GM23338 (cell line): Measurements from ENCODE around the gene ACO2. TPM values are rescaled to one million over a fixed set of nuclear protein-coding genes. Genes with fewer than 3 reads are reported as not detected.

Experiments
- ATAC-seq: fragments of 200-7000 bp; cut with Tn5 transposase; 3 replicates; pipeline ENCODE4 v1.9.1; 2020
- DNase-seq: peaks from one replicate; pipeline ENCODE4 v3.0.0-alpha.2; 2015; ENCODE audit warnings: low spot score
- H2AFZ ChIP-seq: fragments of 200-600 bp; sonication (generic); 2 replicates; pipeline ENCODE4 v1.8.0; 2016; ENCODE audit warnings: antibody characterized with exemption, mild to moderate bottlenecking, moderate library complexity
- H3F3A ChIP-seq: fragments of 200-600 bp; sonication (generic); replicated peaks from 2 replicates; pipeline ENCODE4 v1.8.0; 2017; ENCODE audit warnings: antibody characterized with exemption, mixed run types, low read depth
- H3K27ac ChIP-seq: fragments of 200-600 bp; sonication (generic); 2 replicates; pipeline ENCODE4 v1.6.1; 2016; ENCODE audit warnings: low read depth
- H3K27me3 ChIP-seq: fragments of 200-600 bp; sonication (generic); 2 replicates; pipeline ENCODE4 v1.8.0; 2016; ENCODE audit warnings: mild to moderate bottlenecking, mixed run types, moderate library complexity; ENCODE audit not compliant: insufficient read depth
- H3K36me3 ChIP-seq: fragments of 200-600 bp; sonication (generic); 2 replicates; pipeline ENCODE4 v1.8.0; 2016; ENCODE audit warnings: mild to moderate bottlenecking; ENCODE audit not compliant: insufficient read depth
- H3K4me1 ChIP-seq: fragments of 200-600 bp; sonication (generic); 2 replicates; pipeline ENCODE4 v1.8.0; 2016; ENCODE audit warnings: mild to moderate bottlenecking, moderate library complexity; ENCODE audit not compliant: insufficient read depth
- H3K4me2 ChIP-seq: fragments of 200-600 bp; sonication (generic); 2 replicates; pipeline ENCODE4 v1.7.1; 2017; ENCODE audit warnings: mixed run types
- H3K4me3 ChIP-seq: fragments of 200-600 bp; sonication (generic); 2 replicates; pipeline ENCODE4 v1.6.1; 2016; ENCODE audit warnings: mixed run types
- H3K79me2 ChIP-seq: fragments of 200-600 bp; sonication (generic); replicated peaks from 2 replicates; pipeline ENCODE4 v1.8.0; 2017; ENCODE audit warnings: mild to moderate bottlenecking; ENCODE audit not compliant: insufficient read depth
- H3K9me2 ChIP-seq: fragments of 200-600 bp; sonication (generic); 2 replicates; pipeline ENCODE4 v1.8.0; 2017; ENCODE audit not compliant: insufficient read depth
- H4K20me1 ChIP-seq: fragments of 200-600 bp; sonication (generic); replicated peaks from 2 replicates; pipeline ENCODE4 v1.8.0; 2017; ENCODE audit warnings: mild to moderate bottlenecking; ENCODE audit not compliant: insufficient read depth
- H3K27ac Mint-ChIP-seq: 2 replicates; pipeline ENCODE4 v1.8.0; 2020; ENCODE audit warnings: inconsistent platforms, mild to moderate bottlenecking, moderate library complexity, mixed read lengths
- H3K27me3 Mint-ChIP-seq: 3 replicates; pipeline ENCODE4 v1.8.0; 2022; ENCODE audit warnings: low read depth, mild to moderate bottlenecking, moderate library complexity, mixed read lengths, inconsistent platforms; ENCODE audit not compliant: insufficient read depth, poor library complexity
- H3K36me3 Mint-ChIP-seq: 3 replicates; pipeline ENCODE4 v1.8.0; 2021; ENCODE audit warnings: low read depth, mild to moderate bottlenecking, inconsistent platforms, moderate library complexity, mixed read lengths
- H3K4me1 Mint-ChIP-seq: 3 replicates; pipeline ENCODE4 v1.8.0; 2020; ENCODE audit warnings: mild to moderate bottlenecking, inconsistent platforms, mixed read lengths
- H3K4me3 Mint-ChIP-seq: 3 replicates; pipeline ENCODE4 v1.8.0; 2021; ENCODE audit warnings: moderate library complexity, mild to moderate bottlenecking, inconsistent platforms, mixed read lengths
- H3K9me3 Mint-ChIP-seq: 3 replicates; pipeline ENCODE4 v1.8.0; 2020; ENCODE audit warnings: moderate library complexity, mild to moderate bottlenecking, inconsistent platforms, mixed read lengths
- CREB1 ChIP-seq: fragments of 250-450 bp; sonication (Bioruptor Pico); IDR thresholded peaks from 2 replicates; pipeline ENCODE4 v1.5.0; 2020; ENCODE audit warnings: low read depth, mild to moderate bottlenecking, moderate library complexity
- CTCF ChIP-seq, 2 experiments: fragments of 200-600 bp in 1 of 2; sonication (generic) in 1 of 2; conservative IDR thresholded peaks; 2 replicates each; pipeline versions ENCODE4 v1.5.1 to v1.6.1; 2016 to 2017; ENCODE audit warnings: antibody characterized with exemption in 2 of 2, low read depth in 2 of 2, mild to moderate bottlenecking in 2 of 2, moderate library complexity in 1 of 2
- ETS1 ChIP-seq: IDR thresholded peaks from 2 replicates; pipeline ENCODE4 v1.6.1; 2016; ENCODE audit warnings: antibody characterized with exemption
- EZH2 ChIP-seq: fragments of 200-600 bp; sonication (generic); IDR thresholded peaks from one replicate; pipeline ENCODE4 v1.8.0; 2017; ENCODE audit warnings: antibody characterized with exemption, mild to moderate bottlenecking, low read depth; ENCODE audit not compliant: unreplicated experiment
- EZH2phosphoT487 ChIP-seq: fragments of 200-600 bp; sonication (generic); IDR thresholded peaks from one replicate; pipeline ENCODE4 v1.8.1; 2018; ENCODE audit warnings: antibody characterized with exemption; ENCODE audit not compliant: unreplicated experiment
- JUNB ChIP-seq: IDR thresholded peaks from one replicate; pipeline ENCODE4 v1.6.1; 2016; ENCODE audit warnings: antibody characterized with exemption; ENCODE audit not compliant: unreplicated experiment
- NANOG ChIP-seq: IDR thresholded peaks from 2 replicates; pipeline ENCODE4 v1.6.1; 2016; ENCODE audit warnings: antibody characterized with exemption, borderline replicate concordance
- REST ChIP-seq: IDR thresholded peaks from one replicate; pipeline ENCODE4 v1.6.1; 2018; ENCODE audit warnings: antibody characterized with exemption; ENCODE audit not compliant: unreplicated experiment
- ZNF114 ChIP-seq: fragments of 250-450 bp; sonication (Bioruptor Pico); IDR thresholded peaks from 2 replicates; pipeline ENCODE4 v1.5.0; 2020; ENCODE audit warnings: mild to moderate bottlenecking, moderate library complexity
- ZNF331 ChIP-seq: fragments of 250-450 bp; sonication (Bioruptor Pico); IDR thresholded peaks from 2 replicates; pipeline ENCODE4 v1.5.0; 2020; ENCODE audit warnings: low read depth, mild to moderate bottlenecking, moderate library complexity
- polyA plus RNA-seq: library from polyadenylated mRNA; unstranded; fragments of >200 nt; fragmentation: Nextera tagmentation; extraction: Ambion mirVana; gene quantifications from 2 replicates; pipeline ENCODE4 v1.2.1, GENCODE V29; 2016
- total RNA-seq: library from RNA; depleted of rRNA; stranded (reverse); fragments of >200 nt; shearing (Covaris generic); gene quantifications from 2 replicates; pipeline ENCODE4 v1.2.3, GENCODE V29; 2014

Gene ACO2
- total and polyA plus RNA-seq, 2 experiments from 2014 or later, result 36.2 to 79.7 TPM

GRCh38 chr22:41523464-41524221 is 54.7 kb downstream of the ACO2 start:
- TF ChIP-seq NANOG, result no peak
- TF ChIP-seq CTCF (conservative IDR thresholded peaks at IDR 0.05; ENCODE audit: low read depth in 2 of 2), result peak; percentile 32 to 44
- no peak for TF ChIP-seq ZNF114 (CRISPR knock-in tag)
- ATAC-seq, result peak; percentile 49
- peaks cover 8% of the 10 kb centered on the region; the same call in 1 of the 2 replicates for H3K36me3 ChIP-seq

DNA sequence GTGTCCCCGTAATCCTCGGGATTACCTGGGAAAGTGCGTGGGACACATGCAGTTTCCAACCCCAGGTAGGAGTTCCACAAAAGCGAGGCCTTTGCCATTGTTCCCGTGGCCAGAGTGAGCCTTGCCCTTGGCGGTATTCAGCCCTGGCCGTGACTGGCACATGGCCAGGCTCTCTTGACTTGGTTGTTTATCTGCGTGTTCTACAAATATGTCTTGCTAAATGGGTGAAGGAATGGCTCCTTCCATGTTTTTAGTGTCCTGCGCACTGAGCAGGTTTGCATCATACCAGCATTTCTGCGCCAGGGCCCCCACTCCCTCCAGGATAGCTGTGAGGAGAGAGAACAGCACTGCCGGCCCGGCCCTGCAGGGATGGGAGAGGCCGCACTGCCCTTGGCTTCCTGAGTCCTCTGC is 55.3 kb downstream of the ACO2 start:
- no peak overlapping the region for H3K4me3 ChIP-seq
- H3K4me2 ChIP-seq, result no peak overlapping the region
- H3K9me2 ChIP-seq, result no peaks in the 10 kb centered on the region
- peaks cover 13% of the 10 kb centered on the region; the same call in 1 of the 2 replicates for H3K36me3 ChIP-seq
- H3K4me3 Mint-ChIP-seq, result no peak overlapping the region
- no peaks in the 10 kb centered on the region for H3K79me2 ChIP-seq
- H3K27me3 ChIP-seq, result no peaks in the 10 kb centered on the region
- peaks cover 39% of the 10 kb centered on the region for H3K27me3 Mint-ChIP-seq
- H3K4me1 Mint-ChIP-seq, result no peaks in the 10 kb centered on the region; the same call in 2 of the 3 replicates
- H3K4me1 ChIP-seq, result no peaks in the 10 kb centered on the region
- H3F3A ChIP-seq, result peaks cover 30% of the 10 kb centered on the region
- 0 out of 2 replicates have a peak overlapping the region, but pooled peaks have one; percentile 74 for H3K27ac ChIP-seq
- peak overlapping the region; percentile 59; the same call in 1 of the 2 replicates for H3K27ac Mint-ChIP-seq
- no peaks in the 10 kb centered on the region for H3K9me3 Mint-ChIP-seq
- H2AFZ ChIP-seq, result no peak overlapping the region
- H3K36me3 Mint-ChIP-seq, result peaks cover 49% of the 10 kb centered on the region
- no peak for DNase-seq
- ATAC-seq, result no peak
- H4K20me1 ChIP-seq, result peaks cover 8% of the 10 kb centered on the region
- TF ChIP-seq EZH2, result no peak
- no peak for TF ChIP-seq JUNB
- TF ChIP-seq NANOG, result no peak
- TF ChIP-seq REST, result no peak
- TF ChIP-seq ZNF331, result no peak
- no peak for TF ChIP-seq ETS1
- TF ChIP-seq CREB1, result no peak
- no peak for TF ChIP-seq EZH2phosphoT487

More at GRCh38 chr22:41523464-41524221, 54.7 kb downstream of the ACO2 start:
- Mint-ChIP-seq H3K4me1 (no peaks in the 10 kb centered on the region; the same call in 2 of the 3 replicates), H3K27ac (peak overlapping the region; percentile 80; the same call in 1 of the 2 replicates), H3K4me3 (no peak overlapping the region), H3K27me3 (peaks cover 39% of the 10 kb centered on the region), H3K36me3 (peaks cover 43% of the 10 kb centered on the region), H3K9me3 (no peaks in the 10 kb centered on the region)
- H3K4me1 ChIP-seq, result no peaks in the 10 kb centered on the region
- H3K27ac ChIP-seq, result peak overlapping the region; percentile 74
- H3K9me2 ChIP-seq, result no peaks in the 10 kb centered on the region
- no peaks in the 10 kb centered on the region for H3K79me2 ChIP-seq
- H3K27me3 ChIP-seq, result no peaks in the 10 kb centered on the region
- peaks cover 30% of the 10 kb centered on the region for H3F3A ChIP-seq
- peak; percentile 66 for DNase-seq
- H2AFZ ChIP-seq, result no peak overlapping the region
- no peak overlapping the region for H3K4me3 ChIP-seq
- H4K20me1 ChIP-seq, result peaks cover 8% of the 10 kb centered on the region
- no peak overlapping the region for H3K4me2 ChIP-seq
